ENCODE data around the gene RPUSD4.

RPUSD4 gene

GRCh38 chr11:126181939-126182730, 29.3 kb downstream of the RPUSD4 start:
- DNase-seq, result no peak

DNA sequence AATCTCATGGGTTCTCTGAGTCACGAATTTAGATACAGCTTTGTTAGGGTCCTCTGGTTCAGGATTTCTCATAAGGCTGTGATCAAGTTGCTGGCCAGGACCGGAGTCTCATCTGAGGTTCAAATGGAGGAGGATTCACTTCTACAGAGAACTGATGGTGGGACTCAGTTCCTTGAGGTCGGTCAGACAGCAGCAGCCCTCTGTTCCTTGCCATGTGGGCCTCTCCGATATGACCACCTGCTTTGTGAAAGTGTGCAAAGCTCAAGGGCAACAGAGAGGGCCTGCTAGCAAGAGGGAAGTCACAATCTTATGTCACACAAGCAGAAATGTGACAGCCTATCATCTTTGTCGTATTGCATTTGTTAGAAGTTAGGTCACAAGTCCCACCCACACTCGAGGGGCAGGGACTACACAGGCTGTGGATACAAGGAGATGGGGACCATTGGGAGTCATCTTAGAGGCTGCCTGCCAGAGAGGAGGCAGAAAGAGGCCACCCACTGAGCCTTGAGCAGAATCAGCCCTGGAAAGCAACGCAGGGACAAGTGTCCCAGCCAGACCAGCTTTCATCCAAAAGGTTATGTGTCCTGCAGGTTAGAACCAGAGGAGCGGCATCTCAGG, 34.5 kb downstream of the RPUSD4 start:
- DNase-seq, result no peak

GRCh38 chr11:126175393-126175792, 36.1 kb downstream of the RPUSD4 start:
- DNase-seq, result no peak

DNA sequence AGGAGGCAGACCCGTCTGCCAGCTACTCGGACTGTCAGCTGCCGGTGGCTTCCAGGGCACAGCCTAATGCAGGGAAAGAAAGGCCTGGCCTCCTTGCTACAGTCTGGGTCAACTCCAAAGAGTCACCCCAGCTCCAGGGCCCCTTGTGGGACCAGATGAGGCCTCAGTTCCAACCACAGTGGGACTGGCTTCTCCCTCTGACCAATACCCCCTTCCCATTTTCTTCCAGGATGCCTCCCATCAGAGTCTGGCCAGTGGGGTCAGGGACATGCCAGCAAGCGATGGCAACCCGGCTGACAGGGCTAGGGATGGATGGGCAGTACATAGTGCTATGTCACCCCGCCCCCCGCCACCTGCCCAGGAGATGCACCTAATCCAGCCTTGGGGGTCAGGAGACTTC, 36.6 kb downstream of the RPUSD4 start:
- DNase-seq, result no peak

- no peak for DNase-seq
These were observed 38.2 kb downstream of the RPUSD4 start for GRCh38 chr11:126173257-126173656.

DNA sequence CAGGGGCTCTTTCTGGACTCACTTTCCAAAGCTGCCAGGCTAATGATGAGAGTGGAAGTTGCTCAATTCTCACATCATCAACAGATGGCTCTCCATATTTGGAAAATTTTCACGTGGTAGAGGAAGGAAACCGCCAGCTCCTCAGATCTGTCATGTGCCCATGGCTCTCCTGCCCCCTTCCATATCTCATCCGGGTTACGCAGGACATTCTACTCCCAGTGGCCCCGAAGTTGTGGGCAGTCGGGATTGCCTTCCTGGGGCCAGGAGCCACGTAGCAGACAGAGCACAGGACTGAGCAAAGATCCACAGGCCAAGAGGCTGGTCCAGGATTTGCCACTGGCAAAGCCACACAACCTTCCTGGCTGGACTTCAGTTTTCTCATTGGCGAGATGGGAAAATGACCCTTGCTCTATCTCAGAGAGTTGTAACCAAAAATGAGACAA, 38.8 kb downstream of the RPUSD4 start:
- DNase-seq, result no peak

GRCh38 chr11:126169291-126169690, 42.2 kb downstream of the RPUSD4 start:
- no peak for DNase-seq

GRCh38 chr11:126167488-126167887, 44.0 kb downstream of the RPUSD4 start:
- DNase-seq, result no peak

GRCh38 chr11:126166413-126166812, 45.0 kb downstream of the RPUSD4 start:
- DNase-seq, result no peak

GRCh38 chr11:126165757-126166156, 45.7 kb downstream of the RPUSD4 start:
- DNase-seq, result no peak

DNA sequence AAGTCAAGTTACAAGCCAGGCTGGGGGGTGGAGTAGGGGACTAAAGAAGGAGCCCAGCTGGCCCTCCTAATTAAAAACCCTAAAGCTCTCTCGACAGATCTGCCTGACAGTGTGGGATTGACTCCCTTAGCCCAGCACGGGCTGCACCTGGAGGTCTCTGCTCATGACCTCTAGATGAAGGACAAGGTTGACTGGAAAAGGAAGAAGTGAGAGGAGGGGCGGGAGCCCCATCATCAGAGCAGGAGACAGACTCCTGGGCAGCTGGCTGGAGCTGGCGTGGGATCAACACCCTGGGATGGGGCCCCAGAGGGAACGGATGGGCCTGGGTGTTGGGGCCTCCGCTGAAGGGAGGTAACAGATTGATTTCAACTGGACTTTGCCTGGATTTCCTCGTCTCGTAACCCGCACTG, 46.1 kb downstream of the RPUSD4 start:
- DNase-seq, result no peak

- no peak for DNase-seq
These were observed 46.7 kb downstream of the RPUSD4 start for GRCh38 chr11:126164781-126165180.

DNA sequence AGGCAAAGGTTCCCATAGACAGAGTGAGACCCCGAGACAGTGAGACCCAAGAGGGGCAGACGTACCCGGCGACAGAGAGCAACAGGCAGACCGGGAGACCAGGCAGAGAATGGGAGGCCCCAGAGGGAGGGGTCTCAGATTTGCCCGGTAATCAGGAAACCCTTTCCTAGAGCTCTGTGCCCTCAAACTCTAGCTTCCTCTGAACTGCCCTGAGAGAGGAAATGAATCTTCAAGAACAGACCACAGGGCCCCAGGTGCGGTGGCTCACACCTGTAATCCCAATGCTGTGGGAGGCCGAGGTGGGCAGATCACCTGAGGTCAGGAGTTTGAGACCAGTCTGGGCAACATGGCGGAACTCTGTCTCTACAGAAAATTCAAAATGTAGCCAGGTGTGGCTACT, 47.7 kb downstream of the RPUSD4 start:
- no peak for DNase-seq

GRCh38 chr11:126163074-126163700, 48.3 kb downstream of the RPUSD4 start:
- DNase-seq, result no peak

GRCh38 chr11:126162306-126163030, 49.0 kb downstream of the RPUSD4 start:
- no peak for DNase-seq

- DNase-seq, result no peak
These were observed 50.4 kb downstream of the RPUSD4 start for GRCh38 chr11:126161023-126161391.

DNA sequence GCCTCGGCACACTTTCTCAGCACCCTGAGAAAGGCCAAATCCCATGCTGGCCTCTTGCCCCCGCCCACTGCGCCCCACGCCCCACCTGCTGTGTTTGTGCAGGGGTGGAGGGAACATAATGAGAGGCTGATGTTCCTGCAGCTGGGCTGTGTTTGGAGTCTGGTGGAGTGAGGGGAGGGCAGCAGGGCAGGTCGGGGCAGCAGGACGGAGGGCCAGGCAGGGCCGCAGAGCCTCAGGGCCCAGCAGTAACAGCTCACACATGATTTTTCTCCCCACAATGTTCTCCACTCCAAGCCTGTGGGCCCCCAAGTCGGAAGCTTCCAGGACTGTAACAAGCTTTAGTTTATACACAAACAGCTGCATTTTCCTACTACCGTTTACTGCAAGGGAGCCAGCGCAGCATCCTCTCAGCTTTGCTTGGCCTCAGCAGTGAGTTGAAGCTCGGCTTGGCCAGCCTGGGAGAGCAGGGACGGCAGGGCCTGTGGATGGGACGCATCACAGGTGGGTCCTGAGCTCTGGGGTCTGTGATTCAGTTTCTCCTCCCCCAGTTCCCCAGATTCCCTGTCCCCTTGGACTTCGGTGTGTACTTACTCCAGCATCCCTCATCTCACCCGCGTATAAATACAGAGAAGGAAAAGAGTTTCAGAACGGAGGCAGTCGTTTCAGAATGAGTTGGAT, 51.0 kb downstream of the RPUSD4 start:
- DNase-seq, result no peak

GRCh38 chr11:126159719-126160344, 51.6 kb downstream of the RPUSD4 start:
- DNase-seq, result no peak

- DNase-seq, result no peak
These were observed 53.2 kb downstream of the RPUSD4 start for GRCh38 chr11:126158054-126158791.

GRCh38 chr11:126157326-126158030, 54.0 kb downstream of the RPUSD4 start:
- DNase-seq, result no peak

DNA sequence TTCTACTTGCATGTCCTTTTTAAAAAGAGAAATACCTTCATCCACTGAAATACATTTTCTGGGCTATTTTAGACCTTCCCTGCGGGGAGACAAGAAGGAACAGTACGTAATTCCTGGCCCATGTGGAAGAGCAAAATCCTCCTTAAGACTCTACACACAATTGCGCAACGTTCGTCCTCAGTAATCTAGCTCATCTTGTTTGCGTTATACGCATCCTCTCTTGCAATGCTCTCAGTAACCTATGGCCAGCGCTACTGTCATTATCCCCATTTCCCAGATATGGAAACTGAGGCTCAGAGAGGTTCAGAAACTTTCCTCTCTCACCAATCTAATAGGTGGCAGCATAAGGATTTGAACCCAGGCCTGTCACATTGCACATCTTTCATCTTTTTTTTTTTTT, 54.6 kb downstream of the RPUSD4 start:
- no peak for DNase-seq
